ENCODE data around the gene NSD1. TPM values are rescaled to one million over a fixed set of nuclear protein-coding genes. Genes with fewer than 3 reads are reported as not detected.

Gene NSD1
- total and polyA plus RNA-seq, 10 of the 15 experiments (the other 5 are each of a cell fraction or from before 2014, with no cell fraction given), result 7.0 to 57.9 (median 30.4) TPM

- ATAC-seq (no peak), DNase-seq (ENCODE audit: low read depth, low spot score) (no peak), FAIRE-seq (no peak)
- ChIA-PET SMC1A (ENCODE audit: uncharacterized antibody, unreplicated experiment) (no interaction called here), CTCF (no interaction called here), POLR2A (no interaction called here), RAD21 (ENCODE audit: unreplicated experiment) (no interaction called here)
- Histone ChIP-seq H3K9me3 (replicated peaks; ENCODE audit: control insufficient read depth, insufficient read depth, low read length) (no peaks in the 10 kb centered on the region), H2AFZ (ENCODE audit: control insufficient read depth, low read depth, low read length) (no peak overlapping the region), H3K36me3 (ENCODE audit: control insufficient read depth in 2 of 2, insufficient read depth in 2 of 2, low read length in 1 of 2) (no peaks in the 10 kb centered on the region), H3K27ac (ENCODE audit: control insufficient read depth, insufficient read depth) (no peak overlapping the region), H3K79me2 (ENCODE audit: control insufficient read depth, insufficient read depth, low read length) (no peaks in the 10 kb centered on the region), H4K20me1 (ENCODE audit: control insufficient read depth, insufficient read depth) (no peaks in the 10 kb centered on the region), H3K4me2 (ENCODE audit: control insufficient read depth, insufficient read depth) (no peak overlapping the region), H3K9ac (ENCODE audit: control insufficient read depth, insufficient read depth, low read length) (no peak overlapping the region), H3K27me3 (replicated peaks in 1 of 2; ENCODE audit: control insufficient read depth in 2 of 2, insufficient read depth in 2 of 2, low read length in 1 of 2) (peaks cover 0 to under 1% of the 10 kb centered on the region in 2 experiments; a peak in 3 of 4 replicates), H3K4me3 (no peak overlapping the region), H3K4me1 (ENCODE audit: control insufficient read depth, insufficient read depth, low read length) (no peaks in the 10 kb centered on the region)
- TF ChIP-seq E2F4 (IDR thresholded peaks at IDR 0.05; ENCODE audit: low read depth, low read length) (no peak), POU2F2 (IDR thresholded peaks at IDR 0.05; ENCODE audit: borderline replicate concordance, low read depth, low read length) (no peak)
- 63% methylated on average over 32 of the region's 32 CpGs for WGBS (ENCODE audit: insufficient coverage, insufficient replicate concordance, low lambda C conversion rate, missing lambda C conversion rate)
- intact Hi-C loops (cut with micrococcal nuclease; ENCODE audit: unreplicated experiment), result no loop called here
- BruUV-seq (replicated peaks), result no TSS peak
- in situ Hi-C loops (cut with MboI), result no loop called here
Observed at GRCh38 chr5:177092178-177093081, 41.1 kb upstream of the NSD1 start.

DNA sequence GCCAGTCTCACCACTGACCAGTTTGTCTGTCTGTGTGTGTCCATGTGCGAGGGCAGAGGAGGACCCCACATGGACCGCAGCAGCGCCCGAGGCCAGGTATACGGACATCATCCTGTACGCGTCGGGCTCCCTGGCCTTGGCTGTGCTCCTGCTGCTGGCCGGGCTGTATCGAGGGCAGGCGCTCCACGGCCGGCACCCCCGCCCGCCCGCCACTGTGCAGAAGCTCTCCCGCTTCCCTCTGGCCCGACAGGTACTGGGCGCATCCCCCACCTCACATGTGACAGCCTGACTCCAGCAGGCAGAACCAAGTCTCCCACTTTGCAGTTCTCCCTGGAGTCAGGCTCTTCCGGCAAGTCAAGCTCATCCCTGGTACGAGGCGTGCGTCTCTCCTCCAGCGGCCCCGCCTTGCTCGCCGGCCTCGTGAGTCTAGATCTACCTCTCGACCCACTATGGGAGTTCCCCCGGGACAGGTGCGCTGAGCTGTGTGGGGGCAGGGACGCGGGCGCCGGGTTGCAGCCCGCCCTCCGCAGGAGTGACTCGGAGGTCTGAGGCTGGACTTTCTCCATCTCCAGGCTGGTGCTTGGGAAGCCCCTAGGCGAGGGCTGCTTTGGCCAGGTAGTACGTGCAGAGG is 40.4 kb upstream of the NSD1 start:
- Histone ChIP-seq H3K9ac (ENCODE audit: control insufficient read depth, insufficient read depth, low read length) (no peak overlapping the region), H3K4me3 (no peak overlapping the region), H2AFZ (ENCODE audit: control insufficient read depth, low read depth, low read length) (no peak overlapping the region), H3K9me3 (replicated peaks; ENCODE audit: control insufficient read depth, insufficient read depth, low read length) (no peaks in the 10 kb centered on the region), H3K79me2 (ENCODE audit: control insufficient read depth, insufficient read depth, low read length) (no peaks in the 10 kb centered on the region), H3K36me3 (ENCODE audit: control insufficient read depth in 2 of 2, insufficient read depth in 2 of 2, low read length in 1 of 2) (no peaks in the 10 kb centered on the region), H3K4me2 (ENCODE audit: control insufficient read depth, insufficient read depth) (no peak overlapping the region), H3K27ac (ENCODE audit: control insufficient read depth, insufficient read depth) (no peak overlapping the region), H3K4me1 (ENCODE audit: control insufficient read depth, insufficient read depth, low read length) (no peaks in the 10 kb centered on the region), H4K20me1 (ENCODE audit: control insufficient read depth, insufficient read depth) (no peaks in the 10 kb centered on the region), H3K27me3 (replicated peaks in 1 of 2; ENCODE audit: control insufficient read depth in 2 of 2, insufficient read depth in 2 of 2, low read length in 1 of 2) (no peaks in the 10 kb centered on the region; a peak in 1 of 4 replicates)
- in situ Hi-C loops (cut with MboI), result no loop called here
- ChIA-PET RAD21 (ENCODE audit: unreplicated experiment) (no interaction called here), POLR2A (no interaction called here), CTCF (no interaction called here), SMC1A (ENCODE audit: uncharacterized antibody, unreplicated experiment) (no interaction called here)
- intact Hi-C loops (cut with micrococcal nuclease; ENCODE audit: unreplicated experiment), result no loop called here
- BruUV-seq (replicated peaks), result no TSS peak
- 75% methylated on average over 26 of the region's 40 CpGs for WGBS (ENCODE audit: insufficient coverage, insufficient replicate concordance, low lambda C conversion rate, missing lambda C conversion rate)
- TF ChIP-seq HDGF (IDR thresholded peaks at IDR 0.05), result no peak
- TF ChIP-seq RAD21 (IDR thresholded peaks at IDR 0.05; ENCODE audit: insufficient read depth, low read depth, low read length), result no peak
- TF ChIP-seq HDAC2 (IDR thresholded peaks at IDR 0.05), result no peak
- no peak for TF ChIP-seq CHD2 (IDR thresholded peaks at IDR 0.05; ENCODE audit: borderline replicate concordance, low read depth, low read length)
- TF ChIP-seq PML (IDR thresholded peaks at IDR 0.05; ENCODE audit: low read length), result no peak
- no peak for TF ChIP-seq SMAD5 (IDR thresholded peaks at IDR 0.05; ENCODE audit: low read depth)
- TF ChIP-seq, protein P1, sequence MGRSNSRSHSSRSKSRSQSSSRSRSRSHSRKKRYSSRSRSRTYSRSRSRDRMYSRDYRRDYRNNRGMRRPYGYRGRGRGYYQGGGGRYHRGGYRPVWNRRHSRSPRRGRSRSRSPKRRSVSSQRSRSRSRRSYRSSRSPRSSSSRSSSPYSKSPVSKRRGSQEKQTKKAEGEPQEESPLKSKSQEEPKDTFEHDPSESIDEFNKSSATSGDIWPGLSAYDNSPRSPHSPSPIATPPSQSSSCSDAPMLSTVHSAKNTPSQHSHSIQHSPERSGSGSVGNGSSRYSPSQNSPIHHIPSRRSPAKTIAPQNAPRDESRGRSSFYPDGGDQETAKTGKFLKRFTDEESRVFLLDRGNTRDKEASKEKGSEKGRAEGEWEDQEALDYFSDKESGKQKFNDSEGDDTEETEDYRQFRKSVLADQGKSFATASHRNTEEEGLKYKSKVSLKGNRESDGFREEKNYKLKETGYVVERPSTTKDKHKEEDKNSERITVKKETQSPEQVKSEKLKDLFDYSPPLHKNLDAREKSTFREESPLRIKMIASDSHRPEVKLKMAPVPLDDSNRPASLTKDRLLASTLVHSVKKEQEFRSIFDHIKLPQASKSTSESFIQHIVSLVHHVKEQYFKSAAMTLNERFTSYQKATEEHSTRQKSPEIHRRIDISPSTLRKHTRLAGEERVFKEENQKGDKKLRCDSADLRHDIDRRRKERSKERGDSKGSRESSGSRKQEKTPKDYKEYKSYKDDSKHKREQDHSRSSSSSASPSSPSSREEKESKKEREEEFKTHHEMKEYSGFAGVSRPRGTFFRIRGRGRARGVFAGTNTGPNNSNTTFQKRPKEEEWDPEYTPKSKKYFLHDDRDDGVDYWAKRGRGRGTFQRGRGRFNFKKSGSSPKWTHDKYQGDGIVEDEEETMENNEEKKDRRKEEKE (IDR thresholded peaks at IDR 0.05), result no peak
- no peak for TF ChIP-seq CREM (IDR thresholded peaks at IDR 0.05; ENCODE audit: low read depth)
- FAIRE-seq, result no peak
- ATAC-seq, result no peak
- no peak for DNase-seq (ENCODE audit: low read depth, low spot score)
